Lower leg skin (tissue), 3 donors: ENCODE data around the gene BCL2.

ENCODE experiments used
- CTCF ChIP-seq, 3 donors: fragments of 450-650 bp; IDR thresholded peaks; one replicate each; pipeline ENCODE4 v1.5.1; 2016; ENCODE audit warnings: antibody characterized with exemption in 3 of 3, mild to moderate bottlenecking in 3 of 3, moderate library complexity in 2 of 3
- POLR2A ChIP-seq, 2 donors: fragments of 450-650 bp; IDR thresholded peaks; one replicate each; pipeline ENCODE4 v1.6.1; 2016 to 2017; ENCODE audit warnings: antibody characterized with exemption in 2 of 2, mild to moderate bottlenecking in 1 of 2, moderate library complexity in 1 of 2

GRCh38 chr18:63148449-63149301 is 170.9 kb downstream of the BCL2 start:
- no peak for TF ChIP-seq POLR2A (IDR thresholded peaks at IDR 0.05)
- no peak for TF ChIP-seq CTCF (IDR thresholded peaks at IDR 0.05)
